SK-MEL-5 (cell line): ENCODE measurements around the gene FEM1A. TPM values are rescaled to one million over a fixed set of nuclear protein-coding genes. Genes with fewer than 3 reads are reported as not detected.
A peak's percentile ranks its signal among the peaks of the same experiment; 100 is the strongest.
"Not testable (repeated sequence)": the region's sequence is repeated elsewhere in the genome, so short reads cannot be mapped to it uniquely, and the experiment has no call there.

Source experiments
- DNase-seq: peaks from one replicate; pipeline ENCODE4 v3.0.0-alpha.2; 2016; ENCODE audit warnings: low read depth, low spot score
- in situ Hi-C: cut with HindIII; loops from 2 replicates; pipeline ENCODE4 v1.10.0; 2016; ENCODE audit warnings: low sequenced_read_pairs, high pct_unique_total_duplicates, low pct_unique_long_range_greater_than_20kb
- total RNA-seq: library from RNA; depleted of rRNA; stranded (reverse); fragments of >200 nt; shearing (Covaris generic); gene quantifications from 2 replicates; pipeline ENCODE4 v1.2.3, GENCODE V29; 2014

The FEM1A gene
- total RNA-seq, 1 experiment from 2014 or later, result 11.6 TPM

DNA sequence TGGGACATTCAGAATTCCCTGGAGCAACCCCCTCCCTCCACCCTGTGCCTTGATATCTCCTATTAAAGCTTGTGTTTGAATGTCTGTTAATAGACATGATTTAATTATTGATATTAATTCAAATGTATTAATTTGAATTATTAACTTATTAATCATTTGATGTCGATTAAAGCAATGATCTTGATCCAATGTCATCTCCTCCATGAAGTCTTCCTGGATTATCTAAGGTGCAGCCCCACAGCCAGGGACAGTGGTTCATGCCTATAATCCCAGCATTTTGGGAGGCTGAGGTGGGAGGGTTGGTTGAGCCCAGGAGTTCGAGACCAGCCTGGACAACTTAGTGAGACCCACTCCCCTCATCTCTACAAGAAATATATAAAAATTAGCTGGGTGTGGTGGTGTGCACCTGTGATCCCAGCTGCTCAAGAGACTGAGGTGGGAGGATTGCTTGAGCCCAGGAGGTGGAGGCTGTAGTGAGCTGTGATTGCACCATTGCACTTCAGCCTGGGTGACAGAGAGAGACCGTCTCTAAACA lies 9.6 kb downstream of the FEM1A start:
- in situ Hi-C loops, result no loop called here
- no peak for DNase-seq

DNA sequence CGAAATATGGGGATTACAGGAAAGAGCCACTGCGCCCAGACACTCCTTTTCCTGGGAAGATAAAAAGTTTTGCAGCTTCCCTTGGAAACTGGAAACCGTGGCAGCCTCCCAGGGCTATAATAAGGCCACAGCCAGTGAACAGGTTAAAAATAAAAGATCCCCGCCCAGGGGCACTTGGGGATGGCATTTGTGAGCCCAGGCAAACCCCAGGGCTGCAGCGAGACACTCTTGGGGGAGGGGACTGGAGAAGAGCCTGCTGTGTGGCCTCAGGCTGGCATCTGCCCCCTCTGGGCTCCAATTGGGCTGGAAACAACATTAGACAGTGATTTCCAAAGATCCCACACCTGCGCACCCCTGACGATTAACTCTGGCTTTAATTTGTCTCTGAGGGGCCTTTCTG lies 11.2 kb downstream of the FEM1A start:
- no peak for DNase-seq
- in situ Hi-C loops, result no loop called here

DNA sequence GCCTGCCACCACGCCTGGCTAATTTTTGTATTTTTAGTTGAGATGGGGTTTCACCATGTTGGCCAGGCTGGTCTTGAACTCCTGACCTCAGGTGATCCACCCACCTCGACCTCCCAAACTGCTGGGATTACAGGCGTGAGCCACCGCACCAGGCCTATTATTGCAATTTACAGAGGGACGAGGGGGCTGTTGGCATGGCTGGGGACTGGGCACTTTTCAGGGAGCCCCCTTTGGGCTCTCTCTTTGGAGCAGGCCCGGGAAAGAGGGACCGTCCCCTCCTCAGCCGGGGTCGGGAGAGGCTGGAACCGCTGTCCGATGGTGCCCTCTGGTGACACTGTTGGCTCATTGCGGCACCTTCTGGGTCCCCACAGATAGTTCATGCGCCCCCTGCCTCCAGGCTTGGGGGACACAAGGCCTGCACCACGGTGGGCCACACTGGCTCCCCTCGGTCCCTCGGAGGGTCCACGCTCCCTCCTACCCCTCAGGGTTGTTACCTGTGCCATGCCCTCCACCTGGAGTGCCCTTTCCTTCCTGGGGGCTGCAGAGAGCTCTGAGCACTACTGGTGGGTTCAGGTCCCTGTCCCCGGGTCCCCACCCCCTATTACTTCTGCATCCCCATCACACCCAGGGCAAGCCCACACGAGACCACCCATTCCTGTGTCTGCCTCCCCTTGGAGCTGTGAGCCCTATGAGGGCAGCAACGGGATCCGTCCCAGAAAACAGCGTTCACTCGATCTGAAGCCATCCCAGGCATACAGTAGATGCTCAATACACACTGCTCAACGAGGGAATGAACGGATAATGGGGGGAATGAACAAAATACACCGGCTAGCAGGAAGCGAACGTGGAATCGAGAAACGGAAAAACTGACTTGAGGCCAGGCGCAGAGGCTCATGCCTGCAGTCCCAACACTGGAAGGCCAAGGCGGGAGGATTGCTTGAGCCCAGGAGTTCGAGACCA lies 12.5 kb downstream of the FEM1A start:
- peak; percentile 62 for DNase-seq

DNA sequence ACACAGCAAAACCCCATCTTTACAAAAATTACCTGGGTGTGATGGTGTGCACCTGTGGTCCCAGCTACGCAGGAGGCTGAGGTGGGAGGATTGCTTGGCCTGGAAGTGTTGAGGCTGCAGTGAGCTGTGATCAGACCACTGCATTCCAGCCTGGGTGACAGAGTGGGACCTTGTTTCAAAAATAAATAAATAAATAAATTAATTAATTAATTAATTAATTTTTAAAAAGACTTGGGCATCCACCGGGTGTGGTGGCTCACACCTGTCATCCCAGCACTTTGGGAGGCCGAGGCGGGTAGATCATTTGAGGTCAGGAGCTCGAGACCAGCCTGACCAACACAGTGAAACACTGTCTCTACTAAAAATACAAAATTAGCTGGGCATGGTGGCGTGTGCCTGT lies 13.6 kb downstream of the FEM1A start:
- in situ Hi-C loops, DNase-seq: not testable (repeated sequence)

More for the DNA sequence above, 12.5 kb downstream of the FEM1A start:
- in situ Hi-C loops, result no loop called here

DNA sequence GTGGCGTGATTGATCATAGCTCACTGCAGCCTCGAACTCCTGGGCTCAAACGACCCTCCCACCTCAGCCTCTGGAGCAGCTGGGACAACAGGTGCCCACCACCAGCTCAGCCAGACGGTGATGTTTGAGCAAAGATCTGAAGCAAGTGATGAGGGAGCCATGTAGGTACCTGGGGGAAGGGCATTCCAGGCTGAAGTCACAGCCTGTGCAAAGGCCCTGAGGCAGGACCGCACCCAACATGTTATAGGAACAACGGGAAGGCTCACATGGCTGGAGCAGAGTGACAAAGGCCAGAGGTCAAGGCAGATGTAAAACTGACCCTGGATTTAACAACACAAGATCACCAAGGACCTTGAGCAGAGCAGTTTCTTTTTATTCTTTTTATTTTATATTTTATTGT lies 14.8 kb downstream of the FEM1A start:
- no peak for DNase-seq
- in situ Hi-C loops, result no loop called here

DNA sequence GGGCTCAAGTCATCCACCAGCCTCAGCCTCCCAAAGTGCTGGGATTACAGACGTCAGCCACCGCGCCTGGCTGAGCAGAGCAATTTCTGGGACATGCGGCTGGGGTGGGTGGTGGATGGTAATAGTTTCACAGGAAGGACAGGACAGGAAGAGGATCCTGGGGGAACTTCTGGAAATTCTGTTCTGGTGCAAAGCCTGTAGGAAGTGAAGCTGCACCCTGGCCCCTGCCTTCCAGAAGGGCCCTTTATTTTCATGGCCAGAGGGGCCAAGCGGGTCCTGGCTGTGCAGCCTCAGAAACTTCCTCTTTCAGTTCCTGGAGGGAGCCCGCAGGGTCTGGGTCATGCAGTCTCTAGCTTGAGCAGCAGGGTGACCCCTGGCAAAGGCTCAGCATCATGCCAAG lies 15.7 kb downstream of the FEM1A start:
- in situ Hi-C loops, result no loop called here
- no peak for DNase-seq

DNA sequence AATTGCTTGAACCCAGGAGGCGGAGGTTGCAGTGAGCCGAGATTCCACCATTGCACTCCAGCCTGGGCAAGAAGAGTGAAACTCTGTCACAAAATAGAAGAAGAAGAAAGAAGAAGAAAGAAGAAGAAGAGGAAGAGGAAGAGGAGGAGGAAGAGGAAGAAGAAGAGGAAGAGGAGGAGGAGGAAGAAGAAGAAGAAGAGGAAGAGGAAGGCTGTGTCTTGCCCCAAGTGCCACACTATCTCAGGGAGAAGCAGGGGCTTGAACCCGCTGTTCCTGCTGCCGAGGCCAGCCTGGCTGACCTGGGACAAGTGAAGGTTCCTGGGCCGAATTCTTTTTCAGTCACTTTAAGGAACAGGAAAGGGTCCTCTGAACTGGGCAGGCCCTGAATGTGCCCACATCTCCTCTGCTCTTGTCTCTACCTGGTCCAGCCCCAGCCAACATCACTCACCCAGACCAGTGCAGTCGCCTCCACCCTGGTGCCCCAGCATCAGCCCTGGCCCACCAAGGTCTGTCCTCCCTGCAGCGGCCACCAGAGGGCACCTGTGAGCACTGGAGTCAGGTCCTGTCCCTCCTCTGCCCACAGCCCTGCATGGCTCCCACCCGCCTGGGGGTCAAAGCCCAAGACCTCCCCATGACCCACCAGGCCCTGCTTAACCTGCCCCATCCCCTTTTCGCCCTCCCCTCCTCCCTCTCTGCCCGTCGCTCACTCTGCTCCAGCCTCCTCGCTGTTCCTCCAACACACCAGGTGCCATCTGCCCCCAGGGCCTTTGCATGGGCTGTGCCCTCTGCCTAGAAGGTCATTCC lies 20.0 kb downstream of the FEM1A start:
- in situ Hi-C loops, result no loop called here
- peak; percentile 72 for DNase-seq

DNA sequence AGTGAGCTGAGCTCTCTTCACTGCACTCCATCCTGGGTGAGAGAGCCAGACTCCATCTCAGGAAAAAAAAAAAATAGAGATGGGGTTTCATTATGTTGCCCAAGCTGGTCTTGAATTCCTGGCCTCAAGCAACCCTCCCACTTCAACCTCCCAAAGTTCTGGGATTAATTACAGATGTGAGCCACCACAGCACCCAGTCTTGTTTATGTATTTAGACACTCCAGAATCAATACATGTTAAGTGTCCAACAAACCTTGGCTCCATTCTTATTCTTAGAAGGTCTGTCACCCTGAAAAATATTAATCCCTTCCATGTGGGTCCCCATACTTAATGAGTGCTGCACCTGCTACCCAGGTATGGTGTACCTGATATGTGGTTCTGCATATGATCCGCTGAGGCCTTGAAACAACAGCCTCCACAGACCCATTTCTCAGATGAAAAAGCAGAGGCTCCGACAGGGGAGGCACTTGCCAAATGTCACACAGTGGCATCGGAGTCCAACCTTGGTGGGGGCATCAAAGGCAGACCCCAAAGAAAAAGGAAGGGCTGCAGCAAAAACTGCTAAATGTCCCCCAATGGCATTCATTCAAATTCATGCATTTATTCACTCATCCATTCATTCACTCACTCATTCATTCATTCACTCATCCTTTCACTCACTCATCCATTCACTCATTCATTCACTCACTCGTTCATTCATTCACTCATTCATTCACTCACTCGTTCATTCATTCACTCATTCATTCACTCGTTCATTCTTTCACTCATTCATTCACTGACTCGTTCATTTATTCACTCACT lies 23.3 kb downstream of the FEM1A start:
- in situ Hi-C loops, result no loop called here
- DNase-seq, result no peak

DNA sequence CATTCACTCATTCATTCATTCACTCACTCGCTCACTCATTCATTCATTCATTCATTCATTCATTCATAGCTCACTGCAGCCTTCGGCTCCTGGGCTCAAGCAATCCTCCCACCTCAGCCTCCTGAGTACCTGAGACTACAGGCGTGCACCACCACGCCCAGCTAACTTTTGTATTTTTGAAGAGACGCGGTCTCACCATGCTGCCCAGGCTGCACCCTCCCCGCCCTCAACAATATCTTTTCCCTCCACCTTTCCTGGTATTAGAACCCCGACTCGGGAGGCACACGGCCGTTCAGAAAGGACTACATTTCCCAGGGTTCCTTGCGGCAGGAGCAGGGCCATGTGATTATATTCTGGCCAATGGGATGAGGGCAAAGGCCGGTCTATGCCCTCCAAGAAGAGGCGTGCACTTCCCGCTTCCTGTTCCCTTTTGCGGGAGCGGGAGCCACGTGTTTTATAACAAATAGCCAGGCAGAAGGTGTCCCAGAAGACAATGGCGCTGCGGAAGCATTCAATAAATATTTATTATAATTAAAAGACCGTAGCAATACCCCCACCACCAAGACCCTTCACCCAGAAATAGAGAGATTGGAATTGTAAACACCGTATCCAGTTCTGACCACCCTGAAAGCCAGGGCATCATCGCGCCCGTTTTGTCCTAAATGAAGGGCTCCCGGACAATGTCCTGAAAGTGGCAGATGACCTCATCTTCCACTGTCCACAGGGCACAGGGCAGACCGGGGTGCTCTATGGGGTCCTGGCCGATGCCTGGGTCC lies 24.1 kb downstream of the FEM1A start:
- in situ Hi-C loops, result no loop called here
- DNase-seq, result peak; percentile 93

DNA sequence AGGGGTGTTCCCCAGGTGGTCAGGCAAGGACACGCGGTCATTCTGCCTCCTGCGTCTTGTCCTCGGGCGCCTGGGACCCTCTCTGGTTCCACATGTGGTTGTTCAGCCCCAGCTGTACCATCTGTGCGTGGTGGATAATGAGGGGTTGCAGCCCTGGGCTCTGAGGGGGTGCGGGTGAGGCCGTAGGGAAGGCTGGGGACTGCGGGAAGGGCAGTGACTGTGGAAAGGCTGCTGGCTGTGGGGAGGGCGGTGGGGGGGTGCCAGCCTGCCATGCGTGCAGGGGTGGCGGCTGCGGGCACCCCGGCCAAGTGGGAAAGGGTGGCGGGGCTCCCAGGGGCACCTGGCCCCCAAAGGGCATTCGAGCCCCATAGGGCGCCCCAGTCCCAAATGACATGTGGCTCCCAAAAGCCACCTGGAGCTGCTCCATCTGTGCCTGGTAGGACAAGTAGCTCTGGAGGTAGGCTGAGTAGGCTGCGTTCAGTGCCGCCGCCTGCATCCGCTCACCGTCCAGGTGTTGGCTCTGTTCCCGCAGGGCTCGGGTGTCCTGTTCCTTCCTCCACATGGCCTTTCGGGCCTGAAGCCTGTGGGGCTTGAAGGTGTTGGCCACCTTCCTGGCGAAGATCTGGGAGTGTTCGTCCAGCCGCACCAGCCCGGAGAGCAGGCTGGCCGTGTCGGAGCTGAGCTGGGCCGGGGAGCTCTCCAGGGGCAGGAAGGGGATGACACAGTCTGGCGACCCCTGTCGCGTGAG lies 24.8 kb downstream of the FEM1A start:
- in situ Hi-C loops, result no loop called here
- DNase-seq, result no peak

DNA sequence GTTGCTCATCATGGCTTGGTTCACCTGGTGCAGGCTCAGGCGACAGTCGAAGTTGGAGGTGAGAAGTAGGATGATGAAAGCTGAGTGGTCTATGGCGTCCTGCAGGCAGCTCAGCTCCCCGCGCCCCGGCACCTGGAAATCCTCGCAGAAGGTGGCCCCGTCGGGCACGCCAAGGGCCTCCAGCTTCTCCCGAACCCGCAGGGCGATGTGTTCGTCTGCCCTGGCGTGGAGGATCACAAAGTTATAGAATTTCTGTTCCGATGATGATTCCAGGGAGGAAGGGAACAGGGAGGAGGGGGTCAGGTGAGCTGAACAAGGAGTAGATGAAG lies 25.4 kb downstream of the FEM1A start:
- in situ Hi-C loops, result no loop called here

DNA sequence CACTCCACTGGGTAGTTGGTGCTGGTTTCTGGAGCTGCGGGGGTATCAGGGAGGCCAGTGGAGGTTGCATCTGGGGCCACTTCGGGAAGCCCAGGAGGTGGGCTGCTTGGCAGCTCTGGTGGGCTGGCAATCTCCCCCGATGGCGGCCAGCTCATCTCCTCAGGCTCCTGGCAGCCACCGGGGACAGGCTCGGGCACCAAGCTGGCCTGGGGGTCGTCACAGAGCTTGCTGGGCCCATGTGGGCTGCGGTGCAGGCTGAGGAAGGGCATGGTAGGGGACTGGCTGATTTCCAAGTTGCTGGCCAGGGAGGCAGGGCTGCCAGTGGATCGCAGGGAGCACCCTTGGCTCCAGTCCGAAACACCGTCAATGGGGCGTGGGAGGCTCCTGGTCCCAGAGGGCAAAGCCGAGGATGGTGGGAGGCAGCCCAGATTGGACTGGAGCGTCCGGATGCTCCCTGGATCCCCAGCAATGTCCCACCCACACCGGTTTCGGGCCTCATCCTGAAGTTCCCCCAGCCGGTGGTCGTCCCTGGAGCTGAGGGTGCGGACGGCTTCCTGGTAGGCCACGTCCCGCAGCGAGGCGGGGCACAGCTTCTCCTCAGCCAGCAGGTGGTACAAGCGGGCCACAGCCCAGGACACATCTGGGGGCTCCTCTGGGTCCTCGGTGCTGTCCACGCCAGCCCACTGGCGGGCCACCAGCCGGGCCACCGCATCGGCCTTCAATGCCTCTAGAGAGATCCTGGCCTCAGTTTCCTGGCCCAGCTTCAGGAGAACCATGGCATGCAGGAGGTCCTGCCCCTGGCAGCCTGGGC lies 26.1 kb downstream of the FEM1A start:
- no peak for DNase-seq
- in situ Hi-C loops, result no loop called here

More for the DNA sequence above, 25.4 kb downstream of the FEM1A start:
- no peak for DNase-seq

DNA sequence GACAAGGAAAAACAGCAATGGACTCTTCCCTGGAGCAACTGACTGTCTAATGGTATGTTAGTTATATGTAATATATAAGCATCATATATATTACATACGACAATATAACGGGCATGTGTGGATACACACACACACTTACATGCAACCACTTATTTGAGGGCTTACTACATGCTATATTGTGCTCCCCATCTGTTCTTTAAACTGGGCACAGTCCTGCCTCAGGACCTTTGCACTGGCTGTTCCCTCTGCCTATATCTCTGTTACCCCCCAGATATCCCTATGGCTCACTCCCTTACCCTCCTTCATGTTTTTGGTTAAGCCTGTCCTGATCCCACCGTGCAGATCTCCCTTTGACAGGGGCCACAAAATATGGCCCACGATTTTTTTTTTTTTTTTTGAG lies 29.7 kb downstream of the FEM1A start:
- in situ Hi-C loops, result no loop called here
- no peak for DNase-seq

DNA sequence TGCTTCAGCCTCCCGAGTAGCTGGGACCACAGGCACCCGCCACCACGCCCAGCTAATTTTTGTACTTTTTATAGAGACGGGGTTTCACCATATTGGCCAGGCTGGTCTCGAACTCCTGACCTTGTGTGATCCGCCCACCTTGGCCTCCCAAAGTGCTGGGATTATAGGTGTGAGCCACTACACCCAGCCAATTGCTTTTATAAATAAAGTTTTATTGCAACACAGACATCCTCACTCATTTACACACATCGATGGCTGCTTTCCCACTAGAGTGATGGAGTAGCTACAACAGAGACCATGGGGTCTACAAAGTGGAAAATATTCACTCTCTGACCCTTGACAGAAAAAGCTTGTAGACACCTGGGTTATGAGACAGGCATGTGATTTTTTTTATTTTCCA lies 30.8 kb downstream of the FEM1A start:
- in situ Hi-C loops, DNase-seq: not testable (repeated sequence)

DNA sequence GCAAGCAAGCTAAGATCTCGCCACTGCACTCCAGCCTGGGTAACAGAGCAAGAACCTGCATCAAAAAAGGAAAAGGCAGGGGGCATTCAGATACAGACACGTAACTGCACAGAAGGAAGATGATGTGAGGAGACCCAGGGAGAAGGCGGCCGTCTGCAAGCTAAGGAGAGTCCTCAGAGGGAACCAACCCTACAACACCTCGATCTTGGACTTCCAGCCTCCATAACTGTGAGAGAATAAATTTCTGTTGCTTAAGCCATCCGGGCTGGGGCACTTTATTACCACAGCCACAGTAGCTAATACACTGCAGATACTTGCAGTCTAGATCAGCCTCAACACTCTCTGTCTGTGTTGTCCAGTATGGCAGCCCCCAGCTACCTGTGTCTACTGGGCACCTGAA lies 32.0 kb downstream of the FEM1A start:
- in situ Hi-C loops, result no loop called here

More for the DNA sequence above, 32.0 kb downstream of the FEM1A start:
- DNase-seq, result no peak
